Skeletal muscle cell (primary cell): ENCODE measurements around the gene DNAJB6.

Source experiments
- DNase-seq: peaks from one replicate; pipeline ENCODE4 v3.0.0-alpha.2; 2010; ENCODE audit warnings: low read depth
- H3K4me3 ChIP-seq: 2 replicates; pipeline ENCODE4 v1.5.1; 2011; ENCODE audit warnings: low read depth, mild to moderate bottlenecking, control low read depth, low read length, moderate library complexity

Gene DNAJB6

GRCh38 chr7:157404845-157405481 is 68.2 kb downstream of the DNAJB6 start:
- H3K4me3 ChIP-seq, result no peak overlapping the region
- peak; percentile 67 for DNase-seq

- H3K4me3 ChIP-seq, result no peak overlapping the region
- no peak for DNase-seq
Observed at GRCh38 chr7:157405501-157405900, 68.7 kb downstream of the DNAJB6 start.

- H3K4me3 ChIP-seq, result no peak overlapping the region
- DNase-seq, result no peak
Observed at GRCh38 chr7:157405914-157406810, 69.4 kb downstream of the DNAJB6 start.

- no peak overlapping the region for H3K4me3 ChIP-seq
- DNase-seq, result no peak
Observed at GRCh38 chr7:157406971-157407370, 70.2 kb downstream of the DNAJB6 start.

- no peak for DNase-seq
- H3K4me3 ChIP-seq, result no peak overlapping the region
Observed at GRCh38 chr7:157407512-157408257, 70.9 kb downstream of the DNAJB6 start.

GRCh38 chr7:157408258-157409101 is 71.7 kb downstream of the DNAJB6 start:
- H3K4me3 ChIP-seq, result no peak overlapping the region
- no peak for DNase-seq

- H3K4me3 ChIP-seq, result no peak overlapping the region
- DNase-seq, result no peak
Observed at GRCh38 chr7:157409149-157409752, 72.4 kb downstream of the DNAJB6 start.

- no peak overlapping the region for H3K4me3 ChIP-seq
- no peak for DNase-seq
Observed at GRCh38 chr7:157409753-157410727, 73.2 kb downstream of the DNAJB6 start.

GRCh38 chr7:157410831-157411556 is 74.2 kb downstream of the DNAJB6 start:
- no peak for DNase-seq

GRCh38 chr7:157411580-157411979 is 74.8 kb downstream of the DNAJB6 start:
- no peak overlapping the region for H3K4me3 ChIP-seq
- no peak for DNase-seq

More at GRCh38 chr7:157410831-157411556, 74.2 kb downstream of the DNAJB6 start:
- no peak overlapping the region for H3K4me3 ChIP-seq

- no peak overlapping the region for H3K4me3 ChIP-seq
- DNase-seq, result peak; percentile 57
Observed at GRCh38 chr7:157412021-157412443, 75.2 kb downstream of the DNAJB6 start.

- H3K4me3 ChIP-seq, result no peak overlapping the region
- DNase-seq, result no peak
Observed at GRCh38 chr7:157412491-157413180, 75.8 kb downstream of the DNAJB6 start.

- DNase-seq, result no peak
- H3K4me3 ChIP-seq, result no peak overlapping the region
Observed at GRCh38 chr7:157413881-157414701, 77.3 kb downstream of the DNAJB6 start.

- H3K4me3 ChIP-seq, result no peak overlapping the region
Observed at GRCh38 chr7:157414702-157415096, 77.9 kb downstream of the DNAJB6 start.

GRCh38 chr7:157415486-157415885 is 78.7 kb downstream of the DNAJB6 start:
- no peak for DNase-seq

More at GRCh38 chr7:157414702-157415096, 77.9 kb downstream of the DNAJB6 start:
- DNase-seq, result no peak

GRCh38 chr7:157416011-157416410 is 79.2 kb downstream of the DNAJB6 start:
- DNase-seq, result no peak
- no peak overlapping the region for H3K4me3 ChIP-seq

More at GRCh38 chr7:157415486-157415885, 78.7 kb downstream of the DNAJB6 start:
- H3K4me3 ChIP-seq, result no peak overlapping the region
